ENCODE measurements around the gene EXOC4. TPM values are rescaled to one million over a fixed set of nuclear protein-coding genes. Genes with fewer than 3 reads are reported as not detected.

Gene EXOC4
- total RNA-seq, 3 donors from 2014 or later: 63.9 to 90.2 (median 89.5) TPM

DNA sequence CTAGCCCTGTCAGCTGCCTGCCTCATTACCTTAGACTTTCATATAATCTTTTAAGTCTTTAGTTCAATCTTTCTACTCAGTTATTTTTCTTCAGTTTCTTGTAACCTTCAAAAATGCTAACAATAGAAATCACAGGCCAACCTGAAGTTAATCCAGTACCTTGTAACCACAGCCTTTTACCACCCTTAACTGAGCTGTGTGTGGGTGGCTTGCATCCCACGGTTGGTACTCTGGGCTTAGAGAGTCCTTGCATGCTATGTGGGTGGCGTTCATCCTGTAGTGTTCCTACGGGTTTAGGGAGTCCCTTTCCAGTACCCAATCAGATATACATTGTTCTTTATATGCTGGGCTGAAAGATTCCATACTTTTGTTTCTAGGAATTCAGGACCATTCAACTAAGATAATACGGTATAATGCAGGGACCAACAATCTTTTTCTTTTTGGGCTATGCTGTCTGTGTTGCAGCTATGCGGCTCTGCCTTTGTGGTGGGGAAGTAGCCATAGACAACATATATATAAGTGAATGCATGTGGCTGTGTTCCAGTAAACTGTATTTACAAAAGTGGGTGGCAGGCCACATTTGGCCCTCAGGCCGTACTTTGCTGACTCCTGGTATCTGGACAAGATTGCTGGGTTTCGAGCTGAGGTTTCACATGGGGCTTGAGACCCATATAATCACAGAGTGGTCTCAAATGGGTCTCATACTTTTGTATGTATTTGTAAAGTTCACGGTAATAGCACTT lies 593.5 kb downstream of the EXOC4 start:
- Histone ChIP-seq H3K4me1 (ENCODE audit: low read depth) (no peaks in the 10 kb centered on the region), H3K36me3 (ENCODE audit: low read depth) (no peaks in the 10 kb centered on the region), H3K4me3 (no peak overlapping the region), H3K9me3 (no peaks in the 10 kb centered on the region)
- intact Hi-C loops (cut with DNase I, micrococcal nuclease): no loop called here
- DNase-seq (no peak), ATAC-seq (no peak)
- TF ChIP-seq CTCF (IDR thresholded peaks at IDR 0.05): no peak

- intact Hi-C loops (cut with DNase I, micrococcal nuclease): no loop called here
- no peak for TF ChIP-seq CTCF (IDR thresholded peaks at IDR 0.05)
- no peak for ATAC-seq
- Histone ChIP-seq H3K4me1 (ENCODE audit: low read depth) (peaks cover 4% of the 10 kb centered on the region), H3K4me3 (no peak overlapping the region), H3K9me3 (no peaks in the 10 kb centered on the region), H3K36me3 (ENCODE audit: low read depth) (no peaks in the 10 kb centered on the region)
- DNase-seq: no peak
Measured at GRCh38 chr7:133850497-133851280, 597.8 kb downstream of the EXOC4 start.

DNA sequence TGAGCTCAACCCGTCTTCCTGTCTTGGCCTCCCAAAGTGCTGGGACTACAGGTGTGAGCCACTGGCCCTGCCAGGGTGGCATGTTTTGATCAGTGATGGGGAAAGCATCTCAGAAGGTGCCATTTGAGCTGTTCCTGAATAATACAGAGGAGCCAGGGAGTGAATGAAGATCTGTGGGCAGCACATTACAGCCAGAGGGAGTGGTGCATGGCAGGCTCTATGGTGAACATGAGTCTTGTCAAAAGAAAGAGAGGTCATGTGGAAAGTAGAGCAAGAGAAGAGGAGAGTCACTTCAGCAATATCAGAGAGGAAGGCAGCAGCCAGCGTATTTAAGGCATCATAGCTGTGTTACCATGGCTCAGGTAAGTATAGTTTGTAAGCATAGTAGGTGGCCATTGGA lies 598.5 kb downstream of the EXOC4 start:
- ATAC-seq (no peak), DNase-seq (no peak)
- H3K4me1 ChIP-seq (ENCODE audit: low read depth): peaks cover 4% of the 10 kb centered on the region
- intact Hi-C loops (cut with DNase I, micrococcal nuclease): no loop called here
- H3K36me3 ChIP-seq (ENCODE audit: low read depth): no peaks in the 10 kb centered on the region
- no peaks in the 10 kb centered on the region for H3K9me3 ChIP-seq
- no peak overlapping the region for H3K4me3 ChIP-seq
- no peak for TF ChIP-seq CTCF (IDR thresholded peaks at IDR 0.05)

GRCh38 chr7:133853706-133854276 lies 600.9 kb downstream of the EXOC4 start:
- TF ChIP-seq CTCF (IDR thresholded peaks at IDR 0.05): no peak
- Histone ChIP-seq H3K4me1 (ENCODE audit: low read depth) (peaks cover 4% of the 10 kb centered on the region), H3K36me3 (ENCODE audit: low read depth) (no peaks in the 10 kb centered on the region), H3K9me3 (no peaks in the 10 kb centered on the region), H3K4me3 (no peak overlapping the region)
- intact Hi-C loops (cut with DNase I, micrococcal nuclease): no loop called here
- ATAC-seq (peak; percentile 97), DNase-seq (peak in 2 of 3 donors; percentile 35 to 71)

GRCh38 chr7:133854739-133855138 lies 601.9 kb downstream of the EXOC4 start:
- Histone ChIP-seq H3K9me3 (no peaks in the 10 kb centered on the region), H3K4me3 (no peak overlapping the region), H3K4me1 (ENCODE audit: low read depth) (peaks cover 4% of the 10 kb centered on the region), H3K36me3 (ENCODE audit: low read depth) (no peaks in the 10 kb centered on the region)
- peak in 1 of 3 donors; percentile 22 for DNase-seq
- intact Hi-C loops (cut with DNase I, micrococcal nuclease): no loop called here
- no peak for TF ChIP-seq CTCF (IDR thresholded peaks at IDR 0.05)
- ATAC-seq: peak; percentile 54

Data from mucosa of descending colon (tissue), 3 donors.